Central memory CD8-positive, alpha-beta T cell (primary cell): ENCODE data around the gene MAK.
"Not testable (repeated sequence)": the region's sequence is repeated elsewhere in the genome, so short reads cannot be mapped to it uniquely, and the experiment has no call there.

Source experiments
- ATAC-seq: fragments of 150-1000 bp; cut with Tn5 transposase; replicated peaks from 2 replicates; pipeline ENCODE4 v1.10.0; 2022; ENCODE audit warnings: mild to moderate bottlenecking, moderate FRiP score, moderate number of reproducible peaks; ENCODE audit not compliant: poor library complexity, severe bottlenecking; ENCODE audit errors: extremely low read depth
- DNase-seq, 2 donors: peaks; one replicate each; pipeline ENCODE4 v3.0.0; 2021; ENCODE audit warnings: low spot score in 2 of 2
- H3K27ac Mint-ChIP-seq: one replicate; pipeline ENCODE4 v1.8.0; 2022; ENCODE audit warnings: low read depth, mild to moderate bottlenecking, moderate library complexity, mixed read lengths
- H3K27me3 Mint-ChIP-seq: one replicate; pipeline ENCODE4 v1.8.0; 2022; ENCODE audit warnings: mixed read lengths
- H3K36me3 Mint-ChIP-seq: one replicate; pipeline ENCODE4 v1.8.0; 2022; ENCODE audit warnings: mild to moderate bottlenecking, moderate library complexity, mixed read lengths; ENCODE audit not compliant: insufficient read depth
- H3K4me1 Mint-ChIP-seq: one replicate; pipeline ENCODE4 v1.8.0; 2022; ENCODE audit warnings: mixed read lengths
- H3K4me3 Mint-ChIP-seq: one replicate; pipeline ENCODE4 v1.8.0; 2022; ENCODE audit warnings: mild to moderate bottlenecking, moderate library complexity, mixed read lengths
- H3K9me3 Mint-ChIP-seq: one replicate; pipeline ENCODE4 v1.8.0; 2022; ENCODE audit warnings: mixed read lengths

The MAK gene

GRCh38 chr6:10874207-10874606, 35.9 kb upstream of the MAK start:
- Mint-ChIP-seq H3K4me3 (no peak overlapping the region), H3K9me3 (no peaks in the 10 kb centered on the region), H3K27ac (no peak overlapping the region), H3K36me3 (no peaks in the 10 kb centered on the region), H3K27me3 (peaks cover 34% of the 10 kb centered on the region), H3K4me1 (no peaks in the 10 kb centered on the region)
- DNase-seq (no peak), ATAC-seq (no peak)

- ATAC-seq (no peak), DNase-seq (no peak)
- Mint-ChIP-seq H3K36me3 (no peaks in the 10 kb centered on the region), H3K4me1 (no peaks in the 10 kb centered on the region), H3K4me3 (no peak overlapping the region), H3K27ac (no peak overlapping the region), H3K9me3 (no peaks in the 10 kb centered on the region), H3K27me3 (peaks cover 34% of the 10 kb centered on the region)
These were observed 35.0 kb upstream of the MAK start for GRCh38 chr6:10873374-10873773.

GRCh38 chr6:10867952-10868351, 29.6 kb upstream of the MAK start:
- no peak for DNase-seq

GRCh38 chr6:10866709-10867108, 28.4 kb upstream of the MAK start:
- peaks cover 16% of the 10 kb centered on the region for H3K27me3 Mint-ChIP-seq
- not testable (repeated sequence) for H3K27ac Mint-ChIP-seq, H3K9me3 Mint-ChIP-seq, DNase-seq, H3K4me3 Mint-ChIP-seq, ATAC-seq, H3K36me3 Mint-ChIP-seq, H3K4me1 Mint-ChIP-seq

More at GRCh38 chr6:10867952-10868351, 29.6 kb upstream of the MAK start:
- no peak for ATAC-seq
- peaks cover 18% of the 10 kb centered on the region for H3K27me3 Mint-ChIP-seq
- no peak overlapping the region for H3K27ac Mint-ChIP-seq
- H3K9me3 Mint-ChIP-seq: no peaks in the 10 kb centered on the region
- no peak overlapping the region for H3K4me3 Mint-ChIP-seq
- H3K36me3 Mint-ChIP-seq: no peaks in the 10 kb centered on the region
- H3K4me1 Mint-ChIP-seq: no peaks in the 10 kb centered on the region

GRCh38 chr6:10863031-10863430, 24.7 kb upstream of the MAK start:
- H3K36me3 Mint-ChIP-seq, H3K4me3 Mint-ChIP-seq, H3K27ac Mint-ChIP-seq, DNase-seq, H3K4me1 Mint-ChIP-seq, H3K27me3 Mint-ChIP-seq, H3K9me3 Mint-ChIP-seq, ATAC-seq: not testable (repeated sequence)

GRCh38 chr6:10862361-10862760, 24.0 kb upstream of the MAK start:
- no peak overlapping the region for H3K27ac Mint-ChIP-seq
- DNase-seq: no peak

GRCh38 chr6:10861086-10861485, 22.7 kb upstream of the MAK start:
- ATAC-seq (no peak), DNase-seq (no peak)
- H3K27ac Mint-ChIP-seq: no peak overlapping the region
- no peaks in the 10 kb centered on the region for H3K4me1 Mint-ChIP-seq
- no peaks in the 10 kb centered on the region for H3K36me3 Mint-ChIP-seq
- H3K9me3 Mint-ChIP-seq: no peaks in the 10 kb centered on the region
- peaks cover 15% of the 10 kb centered on the region for H3K27me3 Mint-ChIP-seq
- no peak overlapping the region for H3K4me3 Mint-ChIP-seq

More at GRCh38 chr6:10862361-10862760, 24.0 kb upstream of the MAK start:
- Mint-ChIP-seq H3K27me3 (peaks cover 2% of the 10 kb centered on the region), H3K9me3 (no peaks in the 10 kb centered on the region), H3K36me3 (no peaks in the 10 kb centered on the region), H3K4me1 (no peaks in the 10 kb centered on the region), H3K4me3 (no peak overlapping the region)
- no peak for ATAC-seq

- Mint-ChIP-seq H3K4me1 (no peaks in the 10 kb centered on the region), H3K9me3 (peaks cover 7% of the 10 kb centered on the region), H3K27ac (no peak overlapping the region), H3K4me3 (no peak overlapping the region), H3K36me3 (no peaks in the 10 kb centered on the region), H3K27me3 (peaks cover 39% of the 10 kb centered on the region)
- no peak for ATAC-seq
- no peak for DNase-seq
These were observed 18.9 kb upstream of the MAK start for GRCh38 chr6:10857259-10857658.

GRCh38 chr6:10854922-10855632, 16.7 kb upstream of the MAK start:
- H3K27ac Mint-ChIP-seq: no peak overlapping the region
- ATAC-seq: no peak
- H3K4me1 Mint-ChIP-seq: no peaks in the 10 kb centered on the region
- DNase-seq: no peak
- no peak overlapping the region for H3K4me3 Mint-ChIP-seq
- peaks cover 7% of the 10 kb centered on the region for H3K9me3 Mint-ChIP-seq
- peaks cover 61% of the 10 kb centered on the region for H3K27me3 Mint-ChIP-seq
- no peaks in the 10 kb centered on the region for H3K36me3 Mint-ChIP-seq

GRCh38 chr6:10853849-10854300, 15.5 kb upstream of the MAK start:
- H3K9me3 Mint-ChIP-seq, ATAC-seq: not testable (repeated sequence)

GRCh38 chr6:10852361-10852960, 14.1 kb upstream of the MAK start:
- Mint-ChIP-seq H3K9me3 (peaks cover 7% of the 10 kb centered on the region), H3K27ac (no peak overlapping the region), H3K4me1 (no peaks in the 10 kb centered on the region), H3K27me3 (peaks cover 71% of the 10 kb centered on the region), H3K36me3 (no peaks in the 10 kb centered on the region), H3K4me3 (no peak overlapping the region)
- no peak for ATAC-seq
- no peak for DNase-seq

More at GRCh38 chr6:10853849-10854300, 15.5 kb upstream of the MAK start:
- H3K27ac Mint-ChIP-seq, H3K4me1 Mint-ChIP-seq, H3K36me3 Mint-ChIP-seq, H3K4me3 Mint-ChIP-seq, DNase-seq: not testable (repeated sequence)
- peaks cover 71% of the 10 kb centered on the region for H3K27me3 Mint-ChIP-seq

- ATAC-seq (no peak), DNase-seq (no peak)
- Mint-ChIP-seq H3K27me3 (peaks cover 65% of the 10 kb centered on the region), H3K9me3 (peaks cover 7% of the 10 kb centered on the region), H3K4me3 (no peak overlapping the region), H3K27ac (no peak overlapping the region), H3K4me1 (no peaks in the 10 kb centered on the region), H3K36me3 (no peaks in the 10 kb centered on the region)
These were observed 12.4 kb upstream of the MAK start for GRCh38 chr6:10850728-10851127.

- H3K9me3 Mint-ChIP-seq: peaks cover 7% of the 10 kb centered on the region
- no peak overlapping the region for H3K27ac Mint-ChIP-seq
- H3K27me3 Mint-ChIP-seq: peaks cover 61% of the 10 kb centered on the region
- no peak for DNase-seq
- H3K4me3 Mint-ChIP-seq: no peak overlapping the region
- ATAC-seq: no peak
- no peaks in the 10 kb centered on the region for H3K4me1 Mint-ChIP-seq
- H3K36me3 Mint-ChIP-seq: no peaks in the 10 kb centered on the region
These were observed 11.6 kb upstream of the MAK start for GRCh38 chr6:10849901-10850300.
